ENCODE measurements around the gene GLCCI1.

The GLCCI1 gene

GRCh38 chr7:8130663-8131062, 162.1 kb downstream of the GLCCI1 start:
- no peak for DNase-seq (ENCODE audit: low read depth in 1 of 2, low spot score in 1 of 2)
- no peaks in the 10 kb centered on the region for H3K27me3 ChIP-seq (ENCODE audit: insufficient read depth, poor library complexity, severe bottlenecking)
- no peak for TF ChIP-seq GABPA (IDR thresholded peaks at IDR 0.05; ENCODE audit: low read depth)
- no peak for TF ChIP-seq CTCF (IDR thresholded peaks at IDR 0.05; ENCODE audit: insufficient read depth, low read length)
- TF ChIP-seq REST (IDR thresholded peaks at IDR 0.05; ENCODE audit: insufficient replicate concordance, low read depth), result no peak
- TF ChIP-seq SPI1 (IDR thresholded peaks at IDR 0.05; ENCODE audit: borderline replicate concordance, low read depth), result no peak
- no peak for TF ChIP-seq POLR2AphosphoS5 (IDR thresholded peaks at IDR 0.05; ENCODE audit: low read depth)
- H3K4me3 ChIP-seq (replicated peaks; ENCODE audit: insufficient read depth, low read length), result no peak overlapping the region
- no peak overlapping the region for H3K27ac ChIP-seq (replicated peaks)

GRCh38 chr7:8131694-8132605, 163.4 kb downstream of the GLCCI1 start:
- Histone ChIP-seq H3K27ac (replicated peaks) (no peak overlapping the region), H3K4me3 (replicated peaks; ENCODE audit: insufficient read depth, low read length) (no peak overlapping the region), H3K27me3 (ENCODE audit: insufficient read depth, poor library complexity, severe bottlenecking) (no peaks in the 10 kb centered on the region)
- DNase-seq (ENCODE audit: low read depth in 1 of 2, low spot score in 1 of 2), result no peak
- TF ChIP-seq POLR2AphosphoS5 (IDR thresholded peaks at IDR 0.05; ENCODE audit: low read depth), result no peak
- TF ChIP-seq SPI1 (IDR thresholded peaks at IDR 0.05; ENCODE audit: borderline replicate concordance, low read depth), result no peak
- no peak for TF ChIP-seq CTCF (IDR thresholded peaks at IDR 0.05; ENCODE audit: insufficient read depth, low read length)
- TF ChIP-seq GABPA (IDR thresholded peaks at IDR 0.05; ENCODE audit: low read depth), result no peak

GRCh38 chr7:8133188-8133848, 164.7 kb downstream of the GLCCI1 start:
- H3K27ac ChIP-seq (replicated peaks), result no peak overlapping the region
- TF ChIP-seq SPI1 (IDR thresholded peaks at IDR 0.05; ENCODE audit: borderline replicate concordance, low read depth) (no peak), CTCF (IDR thresholded peaks at IDR 0.05; ENCODE audit: insufficient read depth, low read length) (no peak), GABPA (IDR thresholded peaks at IDR 0.05; ENCODE audit: low read depth) (no peak), REST (IDR thresholded peaks at IDR 0.05; ENCODE audit: insufficient replicate concordance, low read depth) (no peak), POLR2AphosphoS5 (IDR thresholded peaks at IDR 0.05; ENCODE audit: low read depth) (no peak)
- no peak for DNase-seq (ENCODE audit: low read depth in 1 of 2, low spot score in 1 of 2)

More at GRCh38 chr7:8133188-8133848, 164.7 kb downstream of the GLCCI1 start:
- Histone ChIP-seq H3K4me3 (replicated peaks; ENCODE audit: insufficient read depth, low read length) (no peak overlapping the region), H3K27me3 (ENCODE audit: insufficient read depth, poor library complexity, severe bottlenecking) (no peaks in the 10 kb centered on the region)
